Loucy (cell line): ENCODE results near the gene ZCCHC2.

Experiments used
- EZH2phosphoT487 ChIP-seq: fragments of 200-600 bp; IDR thresholded peaks from 2 replicates; pipeline ENCODE4 v1.6.1; 2018; ENCODE audit warnings: antibody characterized with exemption, mild to moderate bottlenecking, moderate library complexity, borderline replicate concordance
- TF ChIP-seq, protein P1 (sequence below): fragments of 200-600 bp; sonication (generic); conservative IDR thresholded peaks from 2 replicates; pipeline ENCODE4 v1.5.1; 2014; ENCODE audit warnings: mild to moderate bottlenecking, antibody characterized with exemption, low read length

DNA sequence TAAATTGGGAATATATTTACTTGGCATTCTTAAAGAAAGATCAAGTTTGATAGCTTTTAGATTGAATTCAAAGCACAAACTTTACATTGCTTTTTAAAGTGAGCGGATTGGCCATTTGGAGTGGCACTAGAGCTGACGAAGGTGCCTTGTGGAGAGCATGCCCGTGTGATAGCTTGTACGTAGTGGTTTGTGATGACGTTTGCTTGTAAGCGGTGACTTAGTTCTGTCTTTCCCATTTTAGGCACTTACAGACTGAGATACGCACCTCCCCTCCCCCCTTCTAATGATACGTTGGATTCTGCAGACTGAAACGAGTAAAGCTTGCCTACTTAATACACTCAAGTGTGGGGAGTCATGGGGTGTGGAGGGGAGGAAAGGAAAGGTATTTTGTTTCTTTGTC lies 53.4 kb downstream of the ZCCHC2 start:
- TF ChIP-seq, protein P1, sequence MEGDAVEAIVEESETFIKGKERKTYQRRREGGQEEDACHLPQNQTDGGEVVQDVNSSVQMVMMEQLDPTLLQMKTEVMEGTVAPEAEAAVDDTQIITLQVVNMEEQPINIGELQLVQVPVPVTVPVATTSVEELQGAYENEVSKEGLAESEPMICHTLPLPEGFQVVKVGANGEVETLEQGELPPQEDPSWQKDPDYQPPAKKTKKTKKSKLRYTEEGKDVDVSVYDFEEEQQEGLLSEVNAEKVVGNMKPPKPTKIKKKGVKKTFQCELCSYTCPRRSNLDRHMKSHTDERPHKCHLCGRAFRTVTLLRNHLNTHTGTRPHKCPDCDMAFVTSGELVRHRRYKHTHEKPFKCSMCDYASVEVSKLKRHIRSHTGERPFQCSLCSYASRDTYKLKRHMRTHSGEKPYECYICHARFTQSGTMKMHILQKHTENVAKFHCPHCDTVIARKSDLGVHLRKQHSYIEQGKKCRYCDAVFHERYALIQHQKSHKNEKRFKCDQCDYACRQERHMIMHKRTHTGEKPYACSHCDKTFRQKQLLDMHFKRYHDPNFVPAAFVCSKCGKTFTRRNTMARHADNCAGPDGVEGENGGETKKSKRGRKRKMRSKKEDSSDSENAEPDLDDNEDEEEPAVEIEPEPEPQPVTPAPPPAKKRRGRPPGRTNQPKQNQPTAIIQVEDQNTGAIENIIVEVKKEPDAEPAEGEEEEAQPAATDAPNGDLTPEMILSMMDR, result no peak
- TF ChIP-seq EZH2phosphoT487, result no peak
